Dedifferentiated amniotic fluid mesenchymal stem cell (primary cell): Measurements from ENCODE around the gene MAPKBP1.

Experiments used
- DNase-seq: peaks from one replicate; pipeline ENCODE4 v3.0.0-alpha.2; 2016; ENCODE audit errors: extremely low spot score

MAPKBP1 gene

DNA sequence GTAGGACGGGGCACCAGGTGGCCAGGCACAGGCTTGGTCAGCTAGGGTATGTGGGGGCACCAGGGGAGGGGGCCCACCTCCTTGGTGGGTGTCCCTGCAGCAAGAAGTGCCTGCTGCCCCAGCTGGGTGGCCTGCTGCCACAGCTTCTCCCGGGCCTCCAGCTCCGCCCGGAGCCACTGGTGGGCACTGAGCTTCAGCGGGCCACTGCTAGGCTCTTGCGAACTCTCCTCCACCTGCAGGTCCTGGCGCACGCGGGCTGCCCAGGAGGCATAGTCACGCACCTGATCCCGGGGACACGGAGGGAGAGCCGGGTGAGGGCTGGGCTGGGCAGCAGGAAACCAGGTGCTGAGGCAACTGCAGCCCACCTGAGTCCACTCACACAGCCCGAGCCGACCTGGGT is 94.0 kb downstream of the MAPKBP1 start:
- no peak for DNase-seq

DNA sequence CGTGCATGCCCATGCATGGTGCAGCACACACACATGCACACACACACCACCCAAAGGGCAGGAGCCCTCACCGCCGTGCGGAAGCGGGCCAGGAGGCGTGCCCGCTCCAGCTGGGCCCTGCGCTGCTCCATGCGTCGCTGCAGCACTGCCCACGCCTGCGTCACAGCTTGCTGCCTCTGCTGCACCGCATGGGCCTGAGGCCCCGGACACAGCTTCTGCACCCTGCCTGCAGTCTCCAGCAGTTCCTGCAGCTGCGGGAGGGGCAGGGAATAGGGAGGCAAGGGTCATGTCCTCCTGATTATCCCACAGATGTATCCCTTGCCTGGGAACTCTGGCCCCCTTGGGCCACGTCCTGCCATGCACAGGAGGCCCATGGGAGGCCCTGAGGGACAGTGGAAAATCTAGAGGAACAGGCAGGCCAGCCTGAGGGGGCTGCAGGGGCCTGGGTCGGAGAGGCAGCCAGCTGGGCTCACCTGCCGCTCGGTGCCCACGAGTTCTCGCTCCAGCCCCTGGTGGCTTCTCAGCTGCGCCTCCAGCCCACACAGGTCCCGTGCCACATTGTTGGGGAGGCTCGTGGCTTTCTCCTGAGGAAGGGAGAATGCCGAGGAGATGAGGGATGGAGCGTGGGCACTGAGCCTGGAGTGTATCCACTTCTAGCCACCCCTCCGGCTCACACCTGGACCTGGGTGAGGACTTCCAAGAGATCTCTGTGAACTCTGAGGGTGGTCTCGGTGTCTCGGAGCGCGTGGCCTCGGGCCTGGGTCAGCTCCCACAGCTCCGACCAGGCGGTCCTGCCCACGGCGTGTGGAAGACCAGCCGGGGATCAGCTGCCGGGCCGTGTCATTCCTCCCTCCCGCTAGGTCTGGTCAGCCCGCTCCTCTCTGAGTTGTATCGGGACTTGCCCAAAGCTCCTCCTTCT is 95.7 kb downstream of the MAPKBP1 start:
- no peak for DNase-seq

DNA sequence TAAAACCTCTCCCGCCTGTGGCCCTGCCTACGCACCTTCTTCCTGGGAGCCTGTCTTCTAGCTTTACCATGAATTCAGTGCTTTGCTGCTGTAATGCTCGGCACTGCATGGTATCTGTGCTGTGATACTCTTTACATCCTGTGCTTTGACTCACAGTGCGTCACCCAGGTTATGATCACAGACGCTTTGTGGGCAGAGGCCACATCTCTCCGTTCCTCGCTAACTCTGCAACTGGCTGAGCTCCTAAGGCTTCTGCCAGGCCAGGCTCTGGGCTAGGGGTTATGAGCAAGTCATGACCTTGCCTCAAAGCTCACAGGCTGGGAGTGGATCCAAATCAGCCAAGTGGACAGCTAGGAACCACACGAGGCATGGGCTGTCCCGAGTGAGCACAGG is 96.4 kb downstream of the MAPKBP1 start:
- DNase-seq = no peak

DNA sequence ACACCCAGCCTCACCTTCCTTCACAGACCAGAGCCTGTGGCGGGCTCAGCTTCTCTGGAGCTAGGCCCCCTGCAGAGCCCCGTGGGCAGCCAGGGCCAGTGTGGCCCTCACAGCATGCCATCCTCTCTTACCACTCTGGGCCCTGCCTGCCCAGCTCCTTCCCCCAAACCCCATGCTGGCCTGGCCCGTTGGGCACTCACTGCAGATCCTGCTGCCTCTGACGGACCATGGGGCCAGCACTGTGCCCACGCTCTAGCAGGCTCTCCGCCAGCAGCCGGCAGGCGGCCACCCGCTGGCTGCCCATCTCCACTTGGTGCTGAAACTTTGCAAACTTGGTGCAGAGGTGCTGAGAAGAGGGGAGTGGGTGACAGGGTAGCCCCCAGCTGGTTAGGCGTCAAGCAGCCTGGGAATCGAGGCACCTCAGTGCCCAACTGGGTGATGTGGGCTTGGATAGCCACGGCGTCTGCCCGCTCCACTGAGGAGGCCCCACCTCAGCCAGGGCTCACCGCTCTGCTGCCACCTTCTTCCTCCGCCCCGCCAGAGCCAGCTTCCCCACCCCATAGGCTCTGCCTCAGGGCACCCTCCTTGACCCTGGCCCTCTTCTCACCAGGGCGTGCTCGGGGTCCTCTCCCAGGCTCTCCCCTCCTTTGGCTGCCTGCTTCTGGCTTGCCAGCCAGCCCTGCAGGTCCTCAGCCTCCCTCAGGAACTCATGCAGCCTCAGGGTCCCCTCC is 97.1 kb downstream of the MAPKBP1 start:
- DNase-seq = no peak

DNA sequence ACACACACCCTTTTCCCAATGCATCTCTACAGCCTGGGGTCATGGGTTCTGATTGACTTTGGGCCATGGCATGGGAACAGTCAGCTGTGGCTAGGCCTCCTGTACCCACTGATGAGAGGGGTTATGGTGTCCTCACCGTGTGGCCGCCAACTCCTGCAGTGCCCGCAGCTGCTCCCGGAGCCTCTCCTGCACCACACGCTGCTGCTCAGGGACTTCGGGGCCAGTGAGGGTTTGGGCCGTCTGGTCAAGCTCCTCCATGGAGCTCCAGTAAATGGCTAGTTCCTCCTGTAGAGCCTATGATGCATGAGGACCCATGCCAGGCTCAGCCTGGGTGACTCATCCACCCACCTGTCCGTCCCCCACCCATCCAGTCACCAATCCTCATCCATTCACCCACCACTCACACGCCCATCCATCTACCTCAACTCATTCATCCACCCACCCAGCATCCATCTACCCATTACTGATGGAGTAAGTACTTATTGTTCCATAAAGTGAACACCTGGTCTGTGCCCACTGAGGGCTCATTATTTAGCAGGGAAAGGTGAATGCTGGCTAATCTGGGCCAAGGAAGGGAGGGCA is 98.0 kb downstream of the MAPKBP1 start:
- DNase-seq = no peak

DNA sequence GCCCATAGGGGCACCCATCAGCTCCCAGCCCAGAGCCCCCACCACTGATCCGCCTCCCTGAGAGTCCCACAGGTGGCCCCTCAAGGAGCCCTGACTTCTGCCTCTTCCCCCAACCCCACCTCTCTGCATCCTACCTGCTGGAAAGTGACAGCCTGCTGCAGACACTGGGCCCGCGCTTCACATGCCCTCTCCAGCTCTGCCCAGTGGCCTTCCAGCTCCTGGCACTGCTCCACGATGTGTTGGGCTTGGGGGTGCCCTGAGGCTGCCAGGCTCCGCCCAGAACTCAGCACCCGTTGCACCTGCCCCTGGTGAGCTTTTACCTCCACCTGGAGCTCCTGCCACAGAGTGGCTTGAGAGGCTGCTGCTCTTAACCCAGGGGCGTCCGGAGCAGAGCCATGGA is 99.4 kb downstream of the MAPKBP1 start:
- DNase-seq = no peak

DNA sequence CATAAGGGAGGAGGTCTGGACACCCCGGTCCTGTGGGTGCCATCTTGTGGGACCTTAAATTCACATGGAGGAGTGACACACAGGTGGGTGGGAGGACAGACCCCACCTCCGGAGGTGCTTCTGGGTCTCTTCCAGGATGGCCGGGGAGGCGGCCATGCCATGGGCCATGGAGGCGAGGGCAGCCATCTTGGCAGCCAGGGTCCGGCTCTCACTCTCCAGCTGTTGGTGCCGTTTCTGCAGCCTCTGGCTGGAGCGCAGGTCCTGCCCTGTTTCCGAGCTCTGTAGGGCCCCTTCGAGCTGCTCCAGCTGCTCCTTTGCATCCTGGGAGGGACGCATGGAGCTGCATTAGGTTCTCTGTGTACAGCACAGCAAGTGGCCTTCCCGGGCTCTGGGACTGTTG is 100.5 kb downstream of the MAPKBP1 start:
- no peak for DNase-seq

DNA sequence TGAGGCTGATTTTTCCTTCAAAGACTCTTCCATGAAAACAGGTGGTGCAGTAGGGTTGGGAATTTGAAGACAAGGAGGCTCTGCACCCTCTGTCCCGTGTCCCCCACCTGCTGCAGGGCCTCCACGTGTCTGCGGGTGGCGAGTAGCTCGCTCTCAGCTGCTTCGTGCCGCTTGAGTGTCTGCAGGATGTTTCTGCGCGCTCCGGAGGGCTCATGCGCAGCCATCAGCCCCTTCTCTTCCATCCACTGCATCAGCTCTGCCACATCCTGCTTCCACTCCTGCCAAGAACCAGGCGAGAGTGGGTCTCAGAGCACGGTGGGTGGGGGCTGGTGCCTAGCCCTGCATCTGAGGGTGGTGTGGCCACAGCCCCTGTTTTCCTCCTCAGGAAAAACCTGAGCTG is 101.7 kb downstream of the MAPKBP1 start:
- no peak for DNase-seq

DNA sequence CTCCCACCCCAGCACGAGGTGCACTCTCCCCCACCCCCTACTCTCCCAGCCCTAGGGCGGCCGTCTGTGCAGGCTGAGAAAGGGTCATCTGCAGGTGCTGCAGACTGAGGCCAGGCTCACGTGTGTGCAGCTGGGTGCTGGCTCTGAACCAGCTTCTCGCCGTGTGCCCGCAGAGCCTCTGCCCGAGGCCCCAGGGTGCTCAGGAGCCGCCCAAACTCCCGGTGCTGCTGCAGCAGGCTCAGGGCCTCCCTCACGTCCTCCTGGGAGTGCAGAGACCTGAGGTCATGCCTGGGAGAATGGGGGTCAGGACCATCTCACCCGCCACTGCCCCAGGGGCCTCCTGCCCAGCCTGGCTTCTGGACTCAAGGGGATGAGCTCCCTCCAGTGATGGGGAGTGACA is 102.4 kb downstream of the MAPKBP1 start:
- DNase-seq = no peak
